GM23248 (cell line): ENCODE data around the gene C16orf92. TPM values are rescaled to one million over a fixed set of nuclear protein-coding genes. Genes with fewer than 3 reads are reported as not detected.
A peak's percentile ranks its signal among the peaks of the same experiment; 100 is the strongest.

Experiments used
- DNase-seq: peaks from one replicate; pipeline ENCODE4 v3.0.0-alpha.2; 2015
- H2AFZ ChIP-seq: fragments of 200-600 bp; sonication (generic); 2 replicates; pipeline ENCODE4 v1.6.1; 2016; ENCODE audit warnings: antibody characterized with exemption
- H3F3A ChIP-seq: fragments of 200-600 bp; sonication (generic); 2 replicates; pipeline ENCODE4 v1.6.1; 2016; ENCODE audit warnings: mild to moderate bottlenecking, antibody characterized with exemption, mixed run types; ENCODE audit not compliant: insufficient read depth
- H3K27ac ChIP-seq: fragments of 200-600 bp; sonication (generic); 2 replicates; pipeline ENCODE4 v1.5.1; 2016; ENCODE audit warnings: mild to moderate bottlenecking
- H3K27me3 ChIP-seq: fragments of 200-600 bp; sonication (generic); replicated peaks from 2 replicates; pipeline ENCODE4 v1.6.1; 2016; ENCODE audit warnings: mild to moderate bottlenecking; ENCODE audit not compliant: insufficient read depth
- H3K36me3 ChIP-seq: fragments of 200-600 bp; sonication (generic); 2 replicates; pipeline ENCODE4 v1.6.1; 2016; ENCODE audit warnings: low read depth, mild to moderate bottlenecking
- H3K4me1 ChIP-seq: fragments of 200-600 bp; sonication (generic); 2 replicates; pipeline ENCODE4 v1.6.1; 2016; ENCODE audit warnings: mild to moderate bottlenecking; ENCODE audit not compliant: insufficient read depth
- H3K4me2 ChIP-seq: fragments of 200-600 bp; sonication (generic); one replicate; pipeline ENCODE4 v1.6.1; 2016; ENCODE audit warnings: mild to moderate bottlenecking; ENCODE audit not compliant: unreplicated experiment
- H3K4me3 ChIP-seq: fragments of 200-600 bp; sonication (generic); 2 replicates; pipeline ENCODE4 v1.5.1; 2016; ENCODE audit warnings: mild to moderate bottlenecking
- H3K79me2 ChIP-seq: fragments of 200-600 bp; sonication (generic); 2 replicates; pipeline ENCODE4 v1.6.1; 2016; ENCODE audit warnings: mild to moderate bottlenecking; ENCODE audit not compliant: insufficient read depth
- H3K9ac ChIP-seq: fragments of 200-600 bp; sonication (generic); 2 replicates; pipeline ENCODE4 v1.6.1; 2016; ENCODE audit warnings: mild to moderate bottlenecking
- H3K9me2 ChIP-seq: fragments of 200-600 bp; sonication (generic); 2 replicates; pipeline ENCODE4 v1.6.1; 2016; ENCODE audit warnings: mixed run types, mild to moderate bottlenecking, moderate library complexity; ENCODE audit not compliant: insufficient read depth
- H3K9me3 ChIP-seq: fragments of 200-600 bp; sonication (generic); one replicate; pipeline ENCODE4 v1.6.1; 2017; ENCODE audit warnings: low read depth
- H4K20me1 ChIP-seq: fragments of 200-600 bp; sonication (generic); 2 replicates; pipeline ENCODE4 v1.6.0; 2016; ENCODE audit not compliant: insufficient read depth
- EZH2 ChIP-seq: fragments of 200-600 bp; sonication (generic); IDR thresholded peaks from 2 replicates; pipeline ENCODE4 v1.6.1; 2018; ENCODE audit warnings: antibody characterized with exemption, mild to moderate bottlenecking; ENCODE audit not compliant: insufficient read depth, poor library complexity, severe bottlenecking
- EZH2phosphoT487 ChIP-seq: fragments of 200-600 bp; sonication (generic); IDR thresholded peaks from 2 replicates; pipeline ENCODE4 v1.6.1; 2018; ENCODE audit warnings: antibody characterized with exemption, moderate library complexity, mild to moderate bottlenecking, low read depth; ENCODE audit not compliant: insufficient read depth
- WGBS, 2 experiments: methylation state at CpG; one replicate each; pipeline ENCODE4 v1.1.6; 2015 to 2017; ENCODE audit warnings: low lambda C conversion rate in 2 of 2, low coverage in 1 of 2; ENCODE audit errors: missing lambda C conversion rate in 2 of 2; 5-methylcytosine and 5-hydroxymethylcytosine counted together
- in situ Hi-C: fragments of 300-500 bp; cut with MboI; formaldehyde crosslinking; loops from 2 replicates; pipeline ENCODE4 v1.15.0; 2020
- polyA plus RNA-seq: library from polyadenylated mRNA; unstranded; fragments of >200 nt; fragmentation: Nextera tagmentation; extraction: Ambion mirVana; gene quantifications from 2 replicates; pipeline ENCODE4 v1.2.1, GENCODE V29; 2016
- total RNA-seq: library from RNA; depleted of rRNA; stranded (reverse); fragments of >200 nt; shearing (Covaris generic); gene quantifications from 2 replicates; pipeline ENCODE4 v1.2.3, GENCODE V29; 2014

The C16orf92 gene
- total and polyA plus RNA-seq, 2 experiments from 2014 or later = not detected

GRCh38 chr16:30060346-30060745 is 37.3 kb downstream of the C16orf92 start:
- Histone ChIP-seq H3F3A (peaks cover 8% of the 10 kb centered on the region; the same call in 1 of the 2 replicates), H3K27me3 (no peaks in the 10 kb centered on the region), H3K4me1 (peaks cover 13% of the 10 kb centered on the region), H3K9me3 (no peaks in the 10 kb centered on the region), H3K4me2 (no peak overlapping the region), H3K79me2 (peaks cover 22% of the 10 kb centered on the region), H3K4me3 (no peak overlapping the region), H4K20me1 (no peaks in the 10 kb centered on the region), H3K9ac (no peak overlapping the region), H3K9me2 (no peaks in the 10 kb centered on the region), H3K36me3 (no peaks in the 10 kb centered on the region), H3K27ac (no peak overlapping the region), H2AFZ (no peak overlapping the region)
- in situ Hi-C loops = no loop called here
- TF ChIP-seq EZH2phosphoT487 (no peak), EZH2 (no peak)
- no peak for DNase-seq
- WGBS, 2 experiments = 69 to 72% methylated on average over 4 of the region's 4 CpGs

GRCh38 chr16:30060836-30061554 is 38.0 kb downstream of the C16orf92 start:
- H3K9ac ChIP-seq = no peak overlapping the region
- H3K9me2 ChIP-seq = no peaks in the 10 kb centered on the region
- H2AFZ ChIP-seq = no peak overlapping the region
- H3F3A ChIP-seq = peaks cover 8% of the 10 kb centered on the region; the same call in 1 of the 2 replicates
- H3K27ac ChIP-seq = no peak overlapping the region
- no peak overlapping the region for H3K4me2 ChIP-seq
- in situ Hi-C loops = no loop called here
- H3K4me1 ChIP-seq = peaks cover 13% of the 10 kb centered on the region
- peaks cover 25% of the 10 kb centered on the region for H3K79me2 ChIP-seq
- DNase-seq = no peak
- TF ChIP-seq EZH2 (no peak), EZH2phosphoT487 (no peak)
- H3K27me3 ChIP-seq = no peaks in the 10 kb centered on the region
- no peak overlapping the region for H3K4me3 ChIP-seq
- H3K9me3 ChIP-seq = no peaks in the 10 kb centered on the region
- no peaks in the 10 kb centered on the region for H3K36me3 ChIP-seq
- no peaks in the 10 kb centered on the region for H4K20me1 ChIP-seq
- 95% methylated on average over 2 of the region's 2 CpGs for WGBS, 2 experiments

GRCh38 chr16:30063278-30063892 is 40.4 kb downstream of the C16orf92 start:
- Histone ChIP-seq H3K27ac (peak overlapping the region; percentile 87), H2AFZ (peak overlapping the region; percentile 34)

GRCh38 chr16:30063893-30064728 is 41.1 kb downstream of the C16orf92 start:
- WGBS, 2 experiments = 5 to 6% methylated on average over 26 to 27 of the region's 27 CpGs
- in situ Hi-C loops = no loop called here
- Histone ChIP-seq H3K27ac (peak overlapping the region; percentile 87), H3K9me3 (no peaks in the 10 kb centered on the region), H3K4me2 (peak overlapping the region; percentile 95), H3K9me2 (no peaks in the 10 kb centered on the region), H3K79me2 (peaks cover 57% of the 10 kb centered on the region), H2AFZ (peak overlapping the region; percentile 34), H3K4me1 (peaks cover 28% of the 10 kb centered on the region), H3F3A (peaks cover 32% of the 10 kb centered on the region), H3K27me3 (no peaks in the 10 kb centered on the region), H3K4me3 (peak overlapping the region; percentile 82), H3K36me3 (peaks cover 20% of the 10 kb centered on the region), H3K9ac (peak overlapping the region; percentile 92), H4K20me1 (peaks cover 19% of the 10 kb centered on the region; the same call in 1 of the 2 replicates)
- TF ChIP-seq EZH2phosphoT487 = no peak
- no peak for TF ChIP-seq EZH2
- peak; percentile 56 for DNase-seq

More at GRCh38 chr16:30063278-30063892, 40.4 kb downstream of the C16orf92 start:
- H3K9ac ChIP-seq = peak overlapping the region; percentile 92
- peak overlapping the region; percentile 95 for H3K4me2 ChIP-seq
- peaks cover 21% of the 10 kb centered on the region for H3K4me1 ChIP-seq
- peaks cover 49% of the 10 kb centered on the region for H3K79me2 ChIP-seq
- H3K9me2 ChIP-seq = no peaks in the 10 kb centered on the region
- DNase-seq = no peak
- H4K20me1 ChIP-seq = peaks cover 12% of the 10 kb centered on the region; the same call in 1 of the 2 replicates
- WGBS, 2 experiments = 56% methylated on average over 12 of the region's 12 CpGs
- H3F3A ChIP-seq = peaks cover 26% of the 10 kb centered on the region
- peaks cover 13% of the 10 kb centered on the region for H3K36me3 ChIP-seq
- in situ Hi-C loops = no loop called here
- no peaks in the 10 kb centered on the region for H3K9me3 ChIP-seq
- TF ChIP-seq EZH2phosphoT487 (no peak), EZH2 (no peak)
- peak overlapping the region; percentile 82 for H3K4me3 ChIP-seq
- no peaks in the 10 kb centered on the region for H3K27me3 ChIP-seq
